K562 (cell line): ENCODE data around the gene EML6. TPM values are rescaled to one million over a fixed set of nuclear protein-coding genes. Genes with fewer than 3 reads are reported as not detected.

Source experiments
- ATAC-seq: fragments of 200-7000 bp; cut with Tn5 transposase; 3 replicates; pipeline ENCODE4 v1.9.1; 2020; ENCODE audit warnings: moderate library complexity
- BruUV-seq: library from RNA; stranded (reverse); fragments of 400-500 nt; replicated peaks from 2 replicates; lab custom pipeline; 2021; lab: Mats Ljungman, UMichigan
- CTCF ChIA-PET: fragments of 300-600 bp; formaldehyde crosslinking; extraction: SDS; loops from one replicate; lab custom pipeline; 2021; ENCODE audit warnings: low intra/inter-chr PET ratio; lab: Yijun Ruan, JAX
- POLR2A ChIA-PET: fragments of 300-600, 350-650 bp; sonication (Branson Sonifier 250); formaldehyde crosslinking; extraction: SDS; loops from one replicate; lab custom pipeline; 2021; ENCODE audit warnings: antibody characterized with exemption, inconsistent platforms; lab: Yijun Ruan, JAX
- DNase-seq, 4 experiments: peaks; one replicate each; pipeline versions ENCODE4 v3.0.0 to v3.0.0-alpha.2; 2011 to 2018; ENCODE audit warnings: low spot score in 3 of 4, mixed read lengths in 3 of 4; ENCODE audit errors: extremely low read depth in 1 of 4
- FAIRE-seq: peaks from 2 replicates; lab custom pipeline; 2011; peaks lifted over from hg19 to GRCh38; lab: Jason Lieb, UNC
- H2AFZ ChIP-seq: 2 replicates; pipeline ENCODE4 v1.6.0; 2011; ENCODE audit warnings: low read depth, low read length, control low read depth, inconsistent platforms
- H3K27ac ChIP-seq: fragments of 200-600 bp; 3 replicates; pipeline ENCODE4 v1.8.0; 2011; ENCODE audit warnings: low read depth, mild to moderate bottlenecking, control low read depth, inconsistent platforms, low read length, moderate library complexity, mixed read lengths; ENCODE audit errors: extremely low read depth
- H3K27me3 ChIP-seq, 2 experiments: fragments of 300-600 bp in 1 of 2; 2 replicates in 1 of 2; 3 replicates in 1 of 2; pipeline versions ENCODE4 v1.6.0 to v1.8.0; 2011; ENCODE audit warnings: inconsistent platforms in 2 of 2, low read length in 2 of 2, mild to moderate bottlenecking in 1 of 2, mixed read lengths in 1 of 2, moderate library complexity in 1 of 2; ENCODE audit not compliant: control insufficient read depth in 2 of 2, insufficient read depth in 2 of 2
- H3K36me3 ChIP-seq: fragments of 300-600 bp; 3 replicates; pipeline ENCODE4 v1.8.0; 2011; ENCODE audit warnings: mild to moderate bottlenecking, low read length, inconsistent platforms; ENCODE audit not compliant: control insufficient read depth, insufficient read depth
- H3K4me1 ChIP-seq, 2 experiments: fragments of 200-600 bp in 1 of 2; replicated peaks in 1 of 2; 2 replicates in 1 of 2; 3 replicates in 1 of 2; pipeline versions ENCODE4 v1.5.1 to v1.8.0; 2011; ENCODE audit warnings: inconsistent platforms in 2 of 2, low read length in 2 of 2, mild to moderate bottlenecking in 1 of 2, mixed read lengths in 1 of 2, moderate library complexity in 1 of 2; ENCODE audit not compliant: control insufficient read depth in 2 of 2, insufficient read depth in 2 of 2
- H3K4me2 ChIP-seq: 2 replicates; pipeline ENCODE4 v1.6.1; 2011; ENCODE audit warnings: low read length, control low read depth, inconsistent platforms, mixed read lengths; ENCODE audit not compliant: insufficient read depth
- H3K4me3 ChIP-seq: fragments of 200-600 bp; sonication (generic), shearing (Covaris generic); 2 replicates; pipeline ENCODE4 v1.5.1; 2016; ENCODE audit warnings: control low read depth, inconsistent platforms
- H3K79me2 ChIP-seq: fragments of 200-600 bp; 3 replicates; pipeline ENCODE4 v1.8.0; 2011; ENCODE audit warnings: low read length, inconsistent platforms; ENCODE audit not compliant: control insufficient read depth, insufficient read depth
- H3K9ac ChIP-seq, 2 experiments: 2 replicates each; pipeline versions ENCODE4 v1.6.0 to v1.6.1; 2011; ENCODE audit warnings: low read depth in 2 of 2, low read length in 2 of 2, control low read depth in 1 of 2, inconsistent platforms in 1 of 2, mild to moderate bottlenecking in 1 of 2, mixed read lengths in 1 of 2; ENCODE audit not compliant: insufficient read depth in 1 of 2
- H3K9me1 ChIP-seq: one replicate; pipeline ENCODE4 v1.6.0; 2011; ENCODE audit warnings: inconsistent platforms, mild to moderate bottlenecking, low read length, moderate library complexity; ENCODE audit not compliant: control insufficient read depth, insufficient read depth
- H3K9me3 ChIP-seq: replicated peaks from 2 replicates; pipeline ENCODE4 v1.5.1; 2011; ENCODE audit warnings: low read depth, low read length, inconsistent platforms; ENCODE audit not compliant: control insufficient read depth, insufficient read depth
- H4K20me1 ChIP-seq: replicated peaks from 2 replicates; pipeline ENCODE4 v1.6.1; 2011; ENCODE audit warnings: low read length, inconsistent platforms, mixed read lengths; ENCODE audit not compliant: control insufficient read depth, insufficient read depth
- FOXO4 ChIP-seq: fragments of 450-650 bp; formaldehyde crosslinking; IDR thresholded peaks from 2 replicates; pipeline ENCODE4 v1.4.0; 2020; ENCODE audit warnings: mild to moderate bottlenecking, moderate library complexity
- FOXP4 ChIP-seq: sonication (generic); formaldehyde crosslinking; IDR thresholded peaks from 2 replicates; pipeline ENCODE4 v1.8.0; 2022; ENCODE audit warnings: mild to moderate bottlenecking, missing genetic modification reagents, borderline replicate concordance
- MAFG ChIP-seq: fragments of 450-650 bp; conservative IDR thresholded peaks from 2 replicates; pipeline ENCODE4 v1.6.1; 2016; ENCODE audit warnings: missing genetic modification characterization, missing compliant biosample characterization
- NFIC ChIP-seq: fragments of 450-650 bp; IDR thresholded peaks from 2 replicates; pipeline ENCODE4 v1.6.1; 2017; ENCODE audit warnings: mild to moderate bottlenecking, inconsistent platforms
- NFRKB ChIP-seq: fragments of 450-650 bp; IDR thresholded peaks from 2 replicates; pipeline ENCODE4 v1.6.1; 2016; ENCODE audit warnings: low read depth
- PML ChIP-seq: IDR thresholded peaks from 2 replicates; pipeline ENCODE4 v1.6.1; 2012; ENCODE audit warnings: low read length, inconsistent platforms
- POLR2A ChIP-seq: fragments of 450-650 bp; conservative IDR thresholded peaks from 2 replicates; pipeline ENCODE4 v1.6.1; 2016
- POLR2AphosphoS2 ChIP-seq: IDR thresholded peaks from 2 replicates; pipeline ENCODE4 v1.6.1; 2012; ENCODE audit warnings: low read length, improper control_type of control experiment
- POU5F1 ChIP-seq: fragments of 150-350 bp; IDR thresholded peaks from 2 replicates; pipeline ENCODE4 v1.6.1; 2014; ENCODE audit warnings: borderline replicate concordance, low read length, low read depth, mild to moderate bottlenecking; ENCODE audit not compliant: partially characterized antibody
- ZNF408 ChIP-seq: fragments of 250-450 bp; sonication (Bioruptor Pico); IDR thresholded peaks from 2 replicates; pipeline ENCODE4 v1.4.0; 2020; ENCODE audit warnings: low read depth, mild to moderate bottlenecking, moderate library complexity
- ZNF707 ChIP-seq: fragments of 250-450 bp; sonication (Bioruptor Pico); conservative IDR thresholded peaks from 2 replicates; pipeline ENCODE4 v1.8.0; 2022; ENCODE audit warnings: inconsistent platforms, mild to moderate bottlenecking, moderate library complexity
- WGBS: fragments of 100-300 bp; shearing (Covaris generic); methylation state at CpG from one replicate; pipeline ENCODE4 v1.1.6; 2016; ENCODE audit warnings: low coverage, mixed read lengths; ENCODE audit not compliant: insufficient coverage; ENCODE audit errors: missing lambda C conversion rate; 5-methylcytosine and 5-hydroxymethylcytosine counted together
- in situ Hi-C: fragments of 300-500 bp; cut with MboI; formaldehyde crosslinking; loops from 4 replicates; pipeline ENCODE4 v1.15.0; 2018; ENCODE audit warnings: inconsistent platforms, mixed read lengths
- intact Hi-C: fragments of 100-400 bp; cut with micrococcal nuclease; formaldehyde crosslinking; loops from 2 replicates; pipeline ENCODE4 v1.14.2; 2022
- polyA plus RNA-seq, 8 experiments: library from polyadenylated mRNA; depleted of rRNA in 4 of 8; stranded (reverse) in 5 of 8; unstranded in 3 of 8; fragments of >200 nt; fragmentation: Nextera tagmentation in 2 of 8; fragmentation: Illumina TruSeq in 1 of 8; extraction: Ambion mirVana in 2 of 8; extraction: Trizol in 1 of 8; gene quantifications; 2 replicates each; pipeline versions ENCODE4 v1.2.1 to v1.2.3, GENCODE V29; 2011 to 2014; ENCODE audit warnings: inconsistent platforms in 1 of 8, missing spikeins in 1 of 8
- total RNA-seq, 7 experiments: library from RNA; depleted of rRNA in 6 of 7; stranded (reverse); fragments of >200 nt in 6 of 7; fragmentation: Illumina TruSeq in 2 of 7; extraction: Trizol in 2 of 7; gene quantifications; 2 replicates each; pipeline versions ENCODE4 v1.2.1 to v1.2.3, GENCODE V29; 2011 to 2021; ENCODE audit warnings: low replicate concordance in 1 of 7

Gene EML6
- total and polyA plus RNA-seq, 9 of the 15 experiments (the other 6 are each of a cell fraction or from before 2014, with no cell fraction given): 0.07 to 0.56 (median 0.25) TPM

- Histone ChIP-seq H3K79me2 (peaks cover 7% of the 10 kb centered on the region; the same call in 2 of the 3 replicates), H3K4me2 (no peak overlapping the region), H3K4me3 (no peak overlapping the region), H3K27me3 (no peaks in the 10 kb centered on the region), H3K9me3 (no peaks in the 10 kb centered on the region), H3K9ac (no peak overlapping the region), H3K4me1 (peaks cover 0 to 7% of the 10 kb centered on the region in 2 experiments; a peak in 2 of 5 replicates), H3K9me1 (peaks cover 3% of the 10 kb centered on the region), H3K27ac (no peak overlapping the region), H4K20me1 (peaks cover under 1% of the 10 kb centered on the region; the same call in 1 of the 2 replicates), H2AFZ (no peak overlapping the region), H3K36me3 (peaks cover 52% of the 10 kb centered on the region)
- no peak for TF ChIP-seq NFRKB
- peak; percentile 23; the same call in 1 of the 2 replicates for TF ChIP-seq POLR2AphosphoS2
- 0 out of 2 replicates have a peak, but pooled peaks have one; percentile 38 for TF ChIP-seq POLR2A
- POLR2A ChIA-PET: interaction anchor here (0.7 to 2.7 kb wide), 10 partner anchors 8 to 92 kb away, joined by 3 to 16 read pairs (median 4); no protein-coding TSS in a partner anchor
- ATAC-seq (no peak), DNase-seq (no peak), FAIRE-seq (no peak)
- BruUV-seq: no TSS peak
- in situ Hi-C loops (no loop called here), intact Hi-C loops (loop anchor here (5.0 kb wide), 1 partner anchor 197 kb away; no protein-coding TSS in a partner anchor)
- WGBS: 97% methylated on average over 7 of the region's 7 CpGs
- CTCF ChIA-PET: no interaction called here
These were observed 246.5 kb downstream of the EML6 start for GRCh38 chr2:54969940-54970338.

GRCh38 chr2:54975175-54975574 lies 251.7 kb downstream of the EML6 start:
- no peak for DNase-seq
- Histone ChIP-seq H3K4me3 (no peak overlapping the region), H3K27ac (no peak overlapping the region), H2AFZ (no peak overlapping the region), H4K20me1 (peaks cover 9% of the 10 kb centered on the region; the same call in 1 of the 2 replicates), H3K4me2 (no peak overlapping the region), H3K36me3 (peaks cover 81% of the 10 kb centered on the region), H3K27me3 (no peaks in the 10 kb centered on the region), H3K4me1 (no peaks in the 10 kb centered on the region), H3K9me1 (no peaks in the 10 kb centered on the region), H3K9ac (no peak overlapping the region), H3K79me2 (peaks cover 55% of the 10 kb centered on the region), H3K9me3 (no peaks in the 10 kb centered on the region)
- FAIRE-seq: no peak
- ChIA-PET POLR2A (interaction anchor here (1.1 to 3.5 kb wide), 4 partner anchors 9 to 20 kb away, joined by 3 to 15 read pairs (median 4); no protein-coding TSS in a partner anchor), CTCF (no interaction called here)
- intact Hi-C loops (no loop called here), in situ Hi-C loops (no loop called here)
- ATAC-seq: no peak
- BruUV-seq: no TSS peak
- WGBS: 83% methylated on average over 2 of the region's 2 CpGs
- TF ChIP-seq ZNF707 (CRISPR knock-in tag): no peak
- no peak for TF ChIP-seq FOXO4
- no peak for TF ChIP-seq ZNF408 (CRISPR knock-in tag)
- no peak for TF ChIP-seq FOXP4 (CRISPR knock-in tag)
- TF ChIP-seq PML: no peak
- no peak for TF ChIP-seq NFIC
- no peak for TF ChIP-seq POU5F1
- no peak for TF ChIP-seq MAFG (tag)
